Endodermal cell (in vitro differentiated cells): ENCODE measurements around the gene COL4A4. TPM values are rescaled to one million over a fixed set of nuclear protein-coding genes. Genes with fewer than 3 reads are reported as not detected.
A peak's percentile ranks its signal among the peaks of the same experiment; 100 is the strongest.

Experiments used
- DNase-seq: peaks from one replicate; pipeline ENCODE4 v3.0.0-alpha.2; 2017
- H3K27ac ChIP-seq: 2 replicates; pipeline ENCODE4 v1.5.1; 2013; ENCODE audit warnings: mild to moderate bottlenecking, low read depth, low read length, moderate library complexity
- H3K27me3 ChIP-seq: 2 replicates; pipeline ENCODE4 v1.6.1; 2013; ENCODE audit warnings: mild to moderate bottlenecking, low read length, moderate library complexity; ENCODE audit not compliant: insufficient read depth, control insufficient read depth, poor library complexity, severe bottlenecking
- H3K36me3 ChIP-seq: 2 replicates; pipeline ENCODE4 v1.7.0; 2013; ENCODE audit warnings: mild to moderate bottlenecking, low read length, moderate library complexity; ENCODE audit not compliant: control insufficient read depth, insufficient read depth
- H3K4me1 ChIP-seq: one replicate; pipeline ENCODE4 v1.7.0; 2013; ENCODE audit warnings: low read length; ENCODE audit not compliant: control insufficient read depth, insufficient read depth
- H3K4me3 ChIP-seq: 2 replicates; pipeline ENCODE4 v1.5.1; 2013; ENCODE audit warnings: mild to moderate bottlenecking, low read length, moderate library complexity
- H3K9ac ChIP-seq: 2 replicates; pipeline ENCODE4 v1.6.1; 2013; ENCODE audit warnings: mild to moderate bottlenecking, low read length, moderate library complexity; ENCODE audit not compliant: poor library complexity, severe bottlenecking; ENCODE audit errors: extremely low read depth
- H3K9me3 ChIP-seq: 2 replicates; pipeline ENCODE4 v1.6.1; 2013; ENCODE audit warnings: mild to moderate bottlenecking, low read length, moderate library complexity; ENCODE audit not compliant: control insufficient read depth
- H3K27ac Mint-ChIP-seq: 2 replicates; pipeline ENCODE4 v1.8.0; 2020; ENCODE audit warnings: mixed read lengths
- H3K27me3 Mint-ChIP-seq: 2 replicates; pipeline ENCODE4 v1.8.0; 2021; ENCODE audit warnings: mild to moderate bottlenecking, mixed read lengths; ENCODE audit not compliant: insufficient read depth
- H3K36me3 Mint-ChIP-seq: 2 replicates; pipeline ENCODE4 v1.8.0; 2020; ENCODE audit warnings: low read depth, mixed read lengths
- H3K4me1 Mint-ChIP-seq: 2 replicates; pipeline ENCODE4 v1.8.0; 2020; ENCODE audit warnings: mixed read lengths
- H3K4me3 Mint-ChIP-seq: 2 replicates; pipeline ENCODE4 v1.8.0; 2020; ENCODE audit warnings: mild to moderate bottlenecking, moderate library complexity, mixed read lengths
- H3K9me3 Mint-ChIP-seq: 2 replicates; pipeline ENCODE4 v1.8.0; 2020; ENCODE audit warnings: mild to moderate bottlenecking, mixed read lengths
- CTCF ChIP-seq: fragments of 200-600 bp; sonication (generic); conservative IDR thresholded peaks from 2 replicates; pipeline ENCODE4 v1.5.0; 2021; ENCODE audit warnings: antibody characterized with exemption, mild to moderate bottlenecking
- WGBS, 2 experiments: methylation state at CpG; one replicate each; pipeline versions ENCODE4 v1.1.5 to v1.1.7; 2013; ENCODE audit warnings: missing lambda C conversion rate in 2 of 2, mixed read lengths in 1 of 2; ENCODE audit not compliant: insufficient coverage in 1 of 2, insufficient read length in 1 of 2; 5-methylcytosine and 5-hydroxymethylcytosine counted together
- total RNA-seq, 2 donors: library from RNA; stranded (reverse); fragmentation: NEBNext Ultra II Directional in 1 of 2; extraction: Animal tissue kit (Norgen Biotek cat#: 25700) in 1 of 2; gene quantifications; 2 replicates in 1 of 2; 3 replicates in 1 of 2; pipeline ENCODE4 v1.2.1, GENCODE V29; 2021

Gene COL4A4
- total RNA-seq, 2 donors from 2014 or later: 2.2 to 2.9 TPM

GRCh38 chr2:227038550-227039189, 125.3 kb downstream of the COL4A4 start:
- Mint-ChIP-seq H3K27ac (no peak overlapping the region), H3K4me1 (peaks cover 10% of the 10 kb centered on the region)

GRCh38 chr2:227036527-227036926, 127.5 kb downstream of the COL4A4 start:
- Mint-ChIP-seq H3K27me3 (no peaks in the 10 kb centered on the region), H3K4me3 (no peak overlapping the region), H3K36me3 (no peaks in the 10 kb centered on the region), H3K27ac (no peak overlapping the region), H3K4me1 (peaks cover 10% of the 10 kb centered on the region), H3K9me3 (no peaks in the 10 kb centered on the region)
- no peak for DNase-seq
- no peaks in the 10 kb centered on the region for H3K27me3 ChIP-seq
- TF ChIP-seq CTCF: no peak
- 91 to 100% methylated on average over 2 to 3 of the region's 3 CpGs for WGBS, 2 experiments
- H3K9ac ChIP-seq: no peak overlapping the region
- H3K27ac ChIP-seq: no peak overlapping the region
- no peak overlapping the region for H3K4me3 ChIP-seq
- H3K36me3 ChIP-seq: no peaks in the 10 kb centered on the region
- no peaks in the 10 kb centered on the region for H3K4me1 ChIP-seq
- no peaks in the 10 kb centered on the region for H3K9me3 ChIP-seq

More at GRCh38 chr2:227038550-227039189, 125.3 kb downstream of the COL4A4 start:
- H3K36me3 Mint-ChIP-seq: no peaks in the 10 kb centered on the region
- no peaks in the 10 kb centered on the region for H3K27me3 ChIP-seq
- TF ChIP-seq CTCF: no peak
- no peak overlapping the region for H3K4me3 ChIP-seq
- H3K27ac ChIP-seq: no peak overlapping the region
- no peak for DNase-seq
- H3K9me3 ChIP-seq: no peaks in the 10 kb centered on the region
- no peaks in the 10 kb centered on the region for H3K27me3 Mint-ChIP-seq
- no peaks in the 10 kb centered on the region for H3K36me3 ChIP-seq
- 88% methylated on average over 1 of the region's 1 CpG; no CpG with 5 or more reads in 1 of the 2 experiments for WGBS, 2 experiments
- no peaks in the 10 kb centered on the region for H3K4me1 ChIP-seq
- H3K9me3 Mint-ChIP-seq: no peaks in the 10 kb centered on the region
- no peak overlapping the region for H3K4me3 Mint-ChIP-seq
- H3K9ac ChIP-seq: no peak overlapping the region

- no peaks in the 10 kb centered on the region for H3K9me3 Mint-ChIP-seq
- no peaks in the 10 kb centered on the region for H3K36me3 Mint-ChIP-seq
- H3K27ac Mint-ChIP-seq: no peak overlapping the region
- Histone ChIP-seq H3K27ac (peak overlapping the region; percentile 8), H3K36me3 (no peaks in the 10 kb centered on the region), H3K4me1 (no peaks in the 10 kb centered on the region), H3K27me3 (no peaks in the 10 kb centered on the region), H3K9ac (no peak overlapping the region), H3K9me3 (no peaks in the 10 kb centered on the region), H3K4me3 (no peak overlapping the region)
- H3K4me3 Mint-ChIP-seq: no peak overlapping the region
- no peak for DNase-seq
- H3K27me3 Mint-ChIP-seq: no peaks in the 10 kb centered on the region
- TF ChIP-seq CTCF: no peak
- peaks cover 10% of the 10 kb centered on the region for H3K4me1 Mint-ChIP-seq
- 83 to 92% methylated on average over 2 to 7 of the region's 7 CpGs for WGBS, 2 experiments
Measured at GRCh38 chr2:227035711-227036367, 128.2 kb downstream of the COL4A4 start.
